GM12878 (cell line): ENCODE measurements around the gene MRPS23. TPM values are rescaled to one million over a fixed set of nuclear protein-coding genes. Genes with fewer than 3 reads are reported as not detected.

Experiments
- BACH1 ChIP-seq: fragments of 450-650 bp; IDR thresholded peaks from 2 replicates; pipeline ENCODE4 v1.6.1; 2017; ENCODE audit warnings: mild to moderate bottlenecking, borderline replicate concordance
- CBFB ChIP-seq: IDR thresholded peaks from 2 replicates; pipeline ENCODE4 v1.6.1; 2016; ENCODE audit warnings: antibody characterized with exemption, low read depth
- CHD1 ChIP-seq: IDR thresholded peaks from 2 replicates; pipeline ENCODE4 v1.6.1; 2012; ENCODE audit warnings: low read depth, low read length, improper control_type of control experiment
- EGR1 ChIP-seq, 2 experiments: IDR thresholded peaks; 1 replicate in 1 of 2; 2 replicates in 1 of 2; pipeline ENCODE4 v1.6.1; 2011 to 2012; ENCODE audit warnings: low read depth in 2 of 2, low read length in 2 of 2, borderline replicate concordance in 1 of 2, mild to moderate bottlenecking in 1 of 2, moderate library complexity in 1 of 2
- MTA2 ChIP-seq: fragments of 450-650 bp; IDR thresholded peaks from 2 replicates; pipeline ENCODE4 v1.6.1; 2016; ENCODE audit warnings: low read depth, mild to moderate bottlenecking, moderate library complexity
- NFIC ChIP-seq: IDR thresholded peaks from 2 replicates; pipeline ENCODE4 v1.6.1; 2012; ENCODE audit warnings: low read depth, mild to moderate bottlenecking, inconsistent platforms, low read length, moderate library complexity
- POU2F2 ChIP-seq: IDR thresholded peaks from 3 replicates; pipeline ENCODE4 v1.6.1; 2011; ENCODE audit warnings: low read depth, mild to moderate bottlenecking, low read length, borderline replicate concordance
- SMARCA5 ChIP-seq: fragments of 450-650 bp; IDR thresholded peaks from 2 replicates; pipeline ENCODE4 v1.6.1; 2017; ENCODE audit warnings: mild to moderate bottlenecking
- TCF3 ChIP-seq: IDR thresholded peaks from 2 replicates; pipeline ENCODE4 v1.6.1; 2012; ENCODE audit warnings: low read depth, mild to moderate bottlenecking, low read length, borderline replicate concordance; ENCODE audit not compliant: insufficient read depth
- ZNF384 ChIP-seq: IDR thresholded peaks from 2 replicates; pipeline ENCODE4 v1.6.1; 2012; ENCODE audit warnings: low read depth, mild to moderate bottlenecking, low read length, improper control_type of control experiment, borderline replicate concordance
- polyA plus RNA-seq, 11 experiments: library from polyadenylated mRNA; depleted of rRNA in 4 of 11; unstranded in 6 of 11; stranded (reverse) in 5 of 11; fragments of >200 nt; fragmentation: Nextera tagmentation in 4 of 11; fragmentation: Illumina TruSeq in 1 of 11; extraction: Ambion mirVana in 4 of 11; extraction: Trizol in 1 of 11; gene quantifications; 1 replicate in 1 of 11; 2 replicates in 10 of 11; pipeline versions ENCODE4 v1.2.1 to v1.2.3, GENCODE V29; 2011 to 2016; ENCODE audit warnings: inconsistent platforms in 2 of 11, missing spikeins in 2 of 11, low read depth in 1 of 11
- total RNA-seq, 4 experiments: library from RNA; depleted of rRNA in 3 of 4; stranded (reverse); fragments of >200 nt in 3 of 4; fragmentation: Illumina TruSeq in 1 of 4; extraction: Trizol in 1 of 4; gene quantifications; 2 replicates each; pipeline versions ENCODE4 v1.2.1 to v1.2.3, GENCODE V29; 2013 to 2021
- TF ChIP-seq, protein P1 (sequence below): fragments of 450-650 bp; IDR thresholded peaks from 2 replicates; pipeline ENCODE4 v1.6.1; 2017; ENCODE audit warnings: low read depth, mild to moderate bottlenecking, moderate library complexity
- TF ChIP-seq, protein P2 (sequence below), 3 experiments: IDR thresholded peaks in 2 of 3; conservative IDR thresholded peaks in 1 of 3; 2 replicates each; pipeline ENCODE4 v1.5.1; 2011; ENCODE audit warnings: low read depth in 3 of 3, low read length in 3 of 3, mild to moderate bottlenecking in 3 of 3, control low read depth in 2 of 3, moderate library complexity in 2 of 3, inconsistent platforms in 1 of 3, mixed read lengths in 1 of 3; ENCODE audit not compliant: control insufficient read depth in 2 of 3, insufficient read depth in 1 of 3; ENCODE audit errors: extremely low read depth in 1 of 3
- TF ChIP-seq, protein P3 (sequence below): fragments of 450-650 bp; IDR thresholded peaks from 2 replicates; pipeline ENCODE4 v1.6.1; 2017; ENCODE audit warnings: borderline replicate concordance

MRPS23 gene
- total and polyA plus RNA-seq, 10 of the 15 experiments (the other 5 are each of a cell fraction or from before 2014, with no cell fraction given), result 65.3 to 237 (median 87.9) TPM

DNA sequence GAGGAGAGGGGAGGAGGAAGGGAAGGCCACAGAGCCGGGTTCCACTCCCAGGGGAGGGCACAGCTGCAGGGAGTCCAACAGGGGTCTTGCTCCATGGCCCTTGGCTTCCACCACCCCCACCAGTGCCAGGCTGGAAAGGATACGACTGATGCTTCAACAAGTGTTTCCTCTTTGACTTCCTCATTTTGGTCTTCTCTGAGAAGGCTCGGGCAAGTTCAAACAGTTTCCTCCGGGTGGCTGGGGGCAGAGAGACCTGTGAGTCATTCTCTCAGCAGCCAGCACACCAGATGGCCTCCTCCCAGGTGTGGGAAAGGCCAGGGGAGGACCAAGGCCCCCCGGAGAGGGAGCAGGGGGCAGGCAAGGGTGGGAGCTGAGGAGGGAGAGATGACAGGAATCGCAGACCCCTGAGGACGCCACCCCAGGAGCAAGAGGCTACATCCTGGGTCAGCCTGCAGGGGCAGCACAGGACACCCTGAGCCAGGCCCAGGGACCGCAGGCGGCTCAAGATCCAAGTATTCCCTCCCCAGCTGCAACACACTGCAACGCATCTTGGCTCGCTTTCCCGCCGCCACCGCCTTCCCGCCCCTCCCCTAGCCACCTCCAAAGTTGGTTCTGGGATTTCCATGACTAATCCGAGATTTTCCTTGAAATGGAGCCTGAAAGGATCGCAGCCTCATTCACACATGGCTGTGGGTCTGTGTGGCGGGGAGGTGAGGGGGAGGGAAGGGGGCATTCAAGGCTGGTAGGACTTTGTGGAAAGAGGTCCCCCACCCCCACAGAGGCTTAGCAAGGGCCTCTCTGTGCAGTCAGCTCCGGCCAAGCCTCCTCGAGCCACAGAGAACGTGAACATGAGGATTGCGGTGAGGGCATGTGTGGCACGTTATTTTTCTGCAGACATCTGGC is 18.4 kb upstream of the MRPS23 start (continued):
- TF ChIP-seq, protein P1, sequence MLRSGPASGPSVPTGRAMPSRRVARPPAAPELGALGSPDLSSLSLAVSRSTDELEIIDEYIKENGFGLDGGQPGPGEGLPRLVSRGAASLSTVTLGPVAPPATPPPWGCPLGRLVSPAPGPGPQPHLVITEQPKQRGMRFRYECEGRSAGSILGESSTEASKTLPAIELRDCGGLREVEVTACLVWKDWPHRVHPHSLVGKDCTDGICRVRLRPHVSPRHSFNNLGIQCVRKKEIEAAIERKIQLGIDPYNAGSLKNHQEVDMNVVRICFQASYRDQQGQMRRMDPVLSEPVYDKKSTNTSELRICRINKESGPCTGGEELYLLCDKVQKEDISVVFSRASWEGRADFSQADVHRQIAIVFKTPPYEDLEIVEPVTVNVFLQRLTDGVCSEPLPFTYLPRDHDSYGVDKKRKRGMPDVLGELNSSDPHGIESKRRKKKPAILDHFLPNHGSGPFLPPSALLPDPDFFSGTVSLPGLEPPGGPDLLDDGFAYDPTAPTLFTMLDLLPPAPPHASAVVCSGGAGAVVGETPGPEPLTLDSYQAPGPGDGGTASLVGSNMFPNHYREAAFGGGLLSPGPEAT, result 0 out of 2 replicates have a peak, but pooled peaks have one; percentile 35
- TF ChIP-seq, protein P2, sequence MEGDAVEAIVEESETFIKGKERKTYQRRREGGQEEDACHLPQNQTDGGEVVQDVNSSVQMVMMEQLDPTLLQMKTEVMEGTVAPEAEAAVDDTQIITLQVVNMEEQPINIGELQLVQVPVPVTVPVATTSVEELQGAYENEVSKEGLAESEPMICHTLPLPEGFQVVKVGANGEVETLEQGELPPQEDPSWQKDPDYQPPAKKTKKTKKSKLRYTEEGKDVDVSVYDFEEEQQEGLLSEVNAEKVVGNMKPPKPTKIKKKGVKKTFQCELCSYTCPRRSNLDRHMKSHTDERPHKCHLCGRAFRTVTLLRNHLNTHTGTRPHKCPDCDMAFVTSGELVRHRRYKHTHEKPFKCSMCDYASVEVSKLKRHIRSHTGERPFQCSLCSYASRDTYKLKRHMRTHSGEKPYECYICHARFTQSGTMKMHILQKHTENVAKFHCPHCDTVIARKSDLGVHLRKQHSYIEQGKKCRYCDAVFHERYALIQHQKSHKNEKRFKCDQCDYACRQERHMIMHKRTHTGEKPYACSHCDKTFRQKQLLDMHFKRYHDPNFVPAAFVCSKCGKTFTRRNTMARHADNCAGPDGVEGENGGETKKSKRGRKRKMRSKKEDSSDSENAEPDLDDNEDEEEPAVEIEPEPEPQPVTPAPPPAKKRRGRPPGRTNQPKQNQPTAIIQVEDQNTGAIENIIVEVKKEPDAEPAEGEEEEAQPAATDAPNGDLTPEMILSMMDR (IDR thresholded peaks at IDR 0.05 in 2 of 3, conservative IDR thresholded peaks at IDR 0.05 in 1 of 3; ENCODE audit: control insufficient read depth in 2 of 3, extremely low read depth in 1 of 3, insufficient read depth in 1 of 3, low read depth in 3 of 3, low read length in 3 of 3), result peak; percentile 7 to 32 (median 32); a peak in 3 of 6 replicates
- TF ChIP-seq POU2F2, result no peak
- TF ChIP-seq CHD1, result no peak
- TF ChIP-seq SMARCA5, result no peak
- peak; percentile 74; the same call in 1 of the 2 replicates for TF ChIP-seq TCF3
- TF ChIP-seq MTA2, result peak; percentile 46; the same call in 1 of the 2 replicates
- TF ChIP-seq CBFB, result no peak
- no peak for TF ChIP-seq BACH1
- TF ChIP-seq, protein P3, sequence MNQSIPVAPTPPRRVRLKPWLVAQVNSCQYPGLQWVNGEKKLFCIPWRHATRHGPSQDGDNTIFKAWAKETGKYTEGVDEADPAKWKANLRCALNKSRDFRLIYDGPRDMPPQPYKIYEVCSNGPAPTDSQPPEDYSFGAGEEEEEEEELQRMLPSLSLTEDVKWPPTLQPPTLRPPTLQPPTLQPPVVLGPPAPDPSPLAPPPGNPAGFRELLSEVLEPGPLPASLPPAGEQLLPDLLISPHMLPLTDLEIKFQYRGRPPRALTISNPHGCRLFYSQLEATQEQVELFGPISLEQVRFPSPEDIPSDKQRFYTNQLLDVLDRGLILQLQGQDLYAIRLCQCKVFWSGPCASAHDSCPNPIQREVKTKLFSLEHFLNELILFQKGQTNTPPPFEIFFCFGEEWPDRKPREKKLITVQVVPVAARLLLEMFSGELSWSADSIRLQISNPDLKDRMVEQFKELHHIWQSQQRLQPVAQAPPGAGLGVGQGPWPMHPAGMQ, result no peak
- peak; percentile 57; the same call in 1 of the 2 replicates for TF ChIP-seq NFIC
- 0 out of 3 replicates have a peak, but pooled peaks of 1 of the 2 experiments have one; percentile 19 for TF ChIP-seq EGR1 (IDR thresholded peaks at IDR 0.05; ENCODE audit: borderline replicate concordance in 1 of 2, low read depth in 2 of 2, low read length in 2 of 2)
- TF ChIP-seq ZNF384, result no peak
- TF ChIP-seq, all 136 proteins: peak for 23
